GM12891 (cell line): ENCODE results near the gene SIRT3.
"Not testable (repeated sequence)": the region's sequence is repeated elsewhere in the genome, so short reads cannot be mapped to it uniquely, and the experiment has no call there.

Experiments
- POLR2A ChIP-seq: IDR thresholded peaks from 2 replicates; pipeline ENCODE4 v1.6.1; 2011; ENCODE audit warnings: low read depth, low read length, control low read depth
- POLR2AphosphoS5 ChIP-seq: IDR thresholded peaks from 2 replicates; pipeline ENCODE4 v1.6.1; 2011; ENCODE audit warnings: low read depth, low read length, control low read depth

DNA sequence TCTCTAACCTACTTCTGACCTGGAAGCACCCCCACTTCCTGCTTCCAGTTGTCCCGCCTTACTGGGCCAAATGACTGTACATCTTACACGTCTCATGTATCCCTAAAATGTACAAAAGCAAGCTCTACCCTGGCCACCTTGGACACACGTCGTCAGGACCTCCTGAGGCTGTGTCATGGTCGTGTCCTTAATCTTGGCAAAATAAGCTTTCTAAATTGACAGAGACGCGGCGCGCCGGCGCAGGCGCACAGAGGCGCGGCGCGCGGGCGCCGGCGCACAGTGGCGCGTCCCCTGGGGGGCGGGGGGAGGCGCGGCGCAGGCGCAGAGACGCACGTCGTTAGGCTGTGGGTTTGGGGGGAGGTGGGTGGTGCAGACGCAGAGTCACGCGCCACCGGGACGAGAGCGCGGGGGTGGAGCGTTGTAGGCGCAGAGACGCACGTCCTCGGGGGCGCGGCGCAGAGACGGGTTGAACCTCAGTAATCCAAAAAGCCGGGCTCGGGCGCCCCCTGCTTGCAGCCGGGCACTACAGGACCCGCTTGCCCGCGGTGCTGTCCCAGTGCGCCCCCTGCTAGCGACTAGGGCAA lies 46.9 kb downstream of the SIRT3 start:
- TF ChIP-seq POLR2AphosphoS5, POLR2A: not testable (repeated sequence)
